ENCODE measurements around the gene ZNF662.
"Not testable (repeated sequence)": the region's sequence is repeated elsewhere in the genome, so short reads cannot be mapped to it uniquely, and the experiment has no call there.

ZNF662 gene

DNA sequence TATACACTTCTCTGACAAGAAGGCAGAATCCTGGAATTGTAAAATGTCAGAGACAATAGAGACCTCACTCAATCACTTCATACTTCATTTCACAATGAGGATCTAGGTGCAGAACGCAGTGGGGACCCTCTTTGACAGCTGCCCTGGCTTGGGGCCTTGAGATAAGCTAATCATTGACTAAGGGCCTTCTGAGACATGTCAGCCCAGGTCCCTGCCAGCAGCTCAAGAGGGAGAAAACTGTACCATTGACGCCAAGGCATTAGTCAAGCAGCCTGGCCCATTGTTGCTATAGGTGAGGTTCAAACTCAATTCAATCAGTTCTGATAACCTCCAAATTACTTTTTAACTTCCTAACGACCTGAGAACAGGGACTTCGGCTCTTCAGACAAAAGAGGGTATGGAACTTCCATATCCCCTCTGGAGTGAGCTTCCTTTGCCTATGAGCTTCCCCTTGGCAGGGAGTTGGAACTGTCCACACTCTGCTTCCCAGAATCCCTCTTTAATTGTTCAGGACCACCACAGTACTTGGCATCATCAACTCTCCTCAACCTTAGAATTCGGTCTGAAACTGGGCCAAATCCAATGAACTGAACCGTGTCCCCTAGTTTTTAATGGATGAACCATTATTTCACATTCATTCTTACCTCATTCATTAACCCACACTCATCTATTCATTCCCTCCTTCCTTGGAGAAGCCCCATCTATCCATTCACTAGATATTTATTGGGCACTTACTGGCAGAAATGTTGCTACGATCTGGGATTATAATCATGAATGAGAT, 28.8 kb upstream of the ZNF662 start:
- TF ChIP-seq CTCF (conservative IDR thresholded peaks at IDR 0.05; ENCODE audit: low read depth, low read length), result no peak
- H3K27me3 ChIP-seq (ENCODE audit: insufficient read depth, low read depth), result no peaks in the 10 kb centered on the region
- H3K4me2 ChIP-seq, result no peak overlapping the region
- H4K20me1 ChIP-seq (ENCODE audit: insufficient read depth), result no peaks in the 10 kb centered on the region
- no peak overlapping the region for H3K27ac ChIP-seq
- H3K4me3 ChIP-seq (IDR thresholded peaks at IDR 0.05; ENCODE audit: insufficient read depth, low read depth, low read length), result no peak overlapping the region
- H3K79me2 ChIP-seq (ENCODE audit: insufficient read depth, low read depth), result no peaks in the 10 kb centered on the region
- no peak overlapping the region for H3K9ac ChIP-seq
- H3K36me3 ChIP-seq (ENCODE audit: insufficient read depth), result no peaks in the 10 kb centered on the region
- no peak overlapping the region for H2AFZ ChIP-seq (ENCODE audit: low read depth)
- H3K4me1 ChIP-seq (ENCODE audit: low read depth, poor library complexity, severe bottlenecking), result peaks cover 4% of the 10 kb centered on the region

DNA sequence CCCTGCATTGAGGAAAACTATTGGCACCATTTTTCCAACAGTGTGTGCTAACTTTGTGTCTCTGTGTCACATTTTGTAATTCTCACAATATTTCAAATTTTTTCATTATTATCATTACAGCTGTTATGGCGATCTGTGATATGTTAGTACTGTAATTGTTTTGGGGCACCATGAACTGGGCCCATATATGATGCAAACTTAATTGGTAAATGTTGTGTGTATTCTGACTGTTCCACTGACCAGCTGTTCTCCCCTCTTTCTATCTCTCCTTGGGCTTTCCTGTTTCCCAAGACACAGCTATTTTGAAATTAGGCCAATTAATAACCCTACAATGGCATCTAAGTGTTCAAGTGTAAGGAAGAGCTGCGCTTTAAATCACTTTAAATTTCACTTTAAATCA, 28.1 kb upstream of the ZNF662 start:
- no peak overlapping the region for H3K27ac ChIP-seq
- H2AFZ ChIP-seq (ENCODE audit: low read depth), result no peak overlapping the region
- H3K36me3 ChIP-seq (ENCODE audit: insufficient read depth), result no peaks in the 10 kb centered on the region
- no peaks in the 10 kb centered on the region for H3K27me3 ChIP-seq (ENCODE audit: insufficient read depth, low read depth)
- H3K4me3 ChIP-seq (IDR thresholded peaks at IDR 0.05; ENCODE audit: insufficient read depth, low read depth, low read length), result no peak overlapping the region
- H3K79me2 ChIP-seq (ENCODE audit: insufficient read depth, low read depth), result no peaks in the 10 kb centered on the region
- no peaks in the 10 kb centered on the region for H4K20me1 ChIP-seq (ENCODE audit: insufficient read depth)
- H3K9ac ChIP-seq, result no peak overlapping the region
- peaks cover 4% of the 10 kb centered on the region for H3K4me1 ChIP-seq (ENCODE audit: low read depth, poor library complexity, severe bottlenecking)
- TF ChIP-seq CTCF (conservative IDR thresholded peaks at IDR 0.05; ENCODE audit: low read depth, low read length), result no peak
- no peak overlapping the region for H3K4me2 ChIP-seq

- Histone ChIP-seq H3K4me3 (IDR thresholded peaks at IDR 0.05; ENCODE audit: insufficient read depth, low read depth, low read length) (no peak overlapping the region), H3K27ac (no peak overlapping the region), H3K4me1 (ENCODE audit: low read depth, poor library complexity, severe bottlenecking) (peaks cover 4% of the 10 kb centered on the region), H3K9ac (no peak overlapping the region), H3K79me2 (ENCODE audit: insufficient read depth, low read depth) (no peaks in the 10 kb centered on the region), H4K20me1 (ENCODE audit: insufficient read depth) (no peaks in the 10 kb centered on the region), H2AFZ (ENCODE audit: low read depth) (peak overlapping the region; percentile 88), H3K36me3 (ENCODE audit: insufficient read depth) (no peaks in the 10 kb centered on the region), H3K27me3 (ENCODE audit: insufficient read depth, low read depth) (no peaks in the 10 kb centered on the region), H3K4me2 (peak overlapping the region; percentile 48; the same call in 1 of the 2 replicates)
- no peak for TF ChIP-seq CTCF (conservative IDR thresholded peaks at IDR 0.05; ENCODE audit: low read depth, low read length)
Observed at GRCh38 chr3:42880183-42880582, 25.8 kb upstream of the ZNF662 start.

DNA sequence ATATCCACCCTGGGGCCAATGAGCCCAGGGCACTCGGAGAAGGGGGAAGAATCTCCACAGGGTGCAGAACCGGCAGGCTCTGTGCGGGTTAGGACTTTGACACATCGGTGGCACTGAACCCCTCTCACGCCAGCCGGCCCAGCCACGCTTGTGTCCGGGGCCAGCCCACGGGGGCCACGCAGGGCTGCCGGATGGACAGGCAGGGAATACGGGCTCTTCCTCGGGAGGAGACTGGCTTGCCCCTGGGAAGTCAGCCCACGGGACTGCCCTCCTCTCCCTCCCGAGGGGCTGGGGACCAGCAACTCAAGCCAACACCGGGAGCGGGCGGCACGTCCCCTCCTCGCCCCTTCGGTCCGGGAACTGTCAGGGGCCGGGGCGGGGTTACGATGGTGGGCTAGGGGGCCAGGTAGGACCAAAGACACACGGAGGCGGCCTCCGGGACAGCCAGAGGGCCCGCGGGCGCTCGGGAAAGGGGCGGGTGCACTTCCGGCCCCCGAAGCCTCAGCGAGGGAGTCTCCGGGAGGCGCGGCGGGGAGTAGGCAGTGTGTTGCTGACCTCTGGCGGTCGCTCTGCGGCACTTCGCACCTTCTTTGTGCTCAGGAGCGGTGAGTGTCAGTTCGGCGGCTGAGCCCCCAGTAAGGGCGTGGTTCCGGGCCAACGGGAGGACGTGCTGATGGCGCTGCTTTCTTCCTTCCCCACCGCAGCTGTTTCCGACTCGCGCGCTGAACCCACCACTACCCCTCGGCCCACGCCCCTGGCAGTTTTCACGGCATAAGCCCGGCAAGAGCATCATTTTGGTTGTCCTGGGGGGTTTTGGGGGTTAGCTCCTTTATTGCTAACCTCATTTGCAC, 25.1 kb upstream of the ZNF662 start:
- peaks cover 4% of the 10 kb centered on the region for H3K4me1 ChIP-seq (ENCODE audit: low read depth, poor library complexity, severe bottlenecking)
- no peaks in the 10 kb centered on the region for H3K36me3 ChIP-seq (ENCODE audit: insufficient read depth)
- TF ChIP-seq CTCF (conservative IDR thresholded peaks at IDR 0.05; ENCODE audit: low read depth, low read length), result peak; percentile 37; the same call in 1 of the 2 replicates
- H3K27me3 ChIP-seq (ENCODE audit: insufficient read depth, low read depth), result no peaks in the 10 kb centered on the region
- no peaks in the 10 kb centered on the region for H3K79me2 ChIP-seq (ENCODE audit: insufficient read depth, low read depth)
- H2AFZ ChIP-seq (ENCODE audit: low read depth), result peak overlapping the region; percentile 88
- H3K27ac ChIP-seq, result no peak overlapping the region
- H4K20me1 ChIP-seq (ENCODE audit: insufficient read depth), result no peaks in the 10 kb centered on the region
- H3K4me2 ChIP-seq, result peak overlapping the region; percentile 54
- no peak overlapping the region for H3K4me3 ChIP-seq (IDR thresholded peaks at IDR 0.05; ENCODE audit: insufficient read depth, low read depth, low read length)
- H3K9ac ChIP-seq, result peak overlapping the region; percentile 42; the same call in 1 of the 2 replicates

- not testable (repeated sequence) for H3K4me1 ChIP-seq (ENCODE audit: low read depth, poor library complexity, severe bottlenecking); H3K27ac ChIP-seq; H3K4me2 ChIP-seq; H3K4me3 ChIP-seq (IDR thresholded peaks at IDR 0.05; ENCODE audit: insufficient read depth, low read depth, low read length); H3K79me2 ChIP-seq (ENCODE audit: insufficient read depth, low read depth); H3K27me3 ChIP-seq (ENCODE audit: insufficient read depth, low read depth); H4K20me1 ChIP-seq (ENCODE audit: insufficient read depth); H3K9ac ChIP-seq; H3K36me3 ChIP-seq (ENCODE audit: insufficient read depth); H2AFZ ChIP-seq (ENCODE audit: low read depth)
Observed at GRCh38 chr3:42883251-42883930, 22.6 kb upstream of the ZNF662 start.

Measured in KMS-11 (cell line).